ENCODE results near the gene DPPA5.

Gene DPPA5

DNA sequence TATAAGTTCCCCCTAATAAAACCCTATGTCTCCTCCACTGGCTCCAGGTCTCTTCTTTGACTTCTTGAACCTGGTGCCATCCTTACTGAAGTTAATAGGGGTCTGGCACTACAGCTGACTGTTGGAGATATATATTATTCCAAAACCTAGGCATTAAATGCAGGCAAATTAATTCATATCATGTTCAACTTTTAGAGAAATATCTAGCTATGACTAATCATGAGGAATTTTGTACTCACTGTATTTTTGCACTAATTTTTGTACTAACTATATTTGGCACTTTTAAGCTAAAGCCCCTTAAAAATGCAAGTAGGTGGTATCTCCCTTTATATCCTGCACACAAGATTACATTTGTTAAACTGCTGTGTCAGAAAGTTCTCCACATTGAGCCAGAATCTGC lies 10.9 kb downstream of the DPPA5 start:
- TF ChIP-seq CTCF (IDR thresholded peaks at IDR 0.05; ENCODE audit: low read depth, low read length) = no peak
- no peak overlapping the region for H3K4me3 ChIP-seq (replicated peaks in 1 of 2; ENCODE audit: low read depth in 2 of 2, low read length in 2 of 2)
- no peak for DNase-seq (ENCODE audit: low read depth in 2 of 2)

- no peak for DNase-seq (ENCODE audit: low read depth in 2 of 2)
- no peak overlapping the region for H3K4me3 ChIP-seq (replicated peaks in 1 of 2; ENCODE audit: low read depth in 2 of 2, low read length in 2 of 2)
- TF ChIP-seq CTCF (IDR thresholded peaks at IDR 0.05; ENCODE audit: low read depth, low read length) = no peak
Observed at GRCh38 chr6:73342174-73342573, 11.9 kb downstream of the DPPA5 start.

- no peak overlapping the region for H3K4me3 ChIP-seq (replicated peaks in 1 of 2; ENCODE audit: low read depth in 2 of 2, low read length in 2 of 2)
- DNase-seq (ENCODE audit: low read depth in 2 of 2) = no peak
- no peak for TF ChIP-seq CTCF (IDR thresholded peaks at IDR 0.05; ENCODE audit: low read depth, low read length)
Observed at GRCh38 chr6:73341335-73341734, 12.7 kb downstream of the DPPA5 start.

DNA sequence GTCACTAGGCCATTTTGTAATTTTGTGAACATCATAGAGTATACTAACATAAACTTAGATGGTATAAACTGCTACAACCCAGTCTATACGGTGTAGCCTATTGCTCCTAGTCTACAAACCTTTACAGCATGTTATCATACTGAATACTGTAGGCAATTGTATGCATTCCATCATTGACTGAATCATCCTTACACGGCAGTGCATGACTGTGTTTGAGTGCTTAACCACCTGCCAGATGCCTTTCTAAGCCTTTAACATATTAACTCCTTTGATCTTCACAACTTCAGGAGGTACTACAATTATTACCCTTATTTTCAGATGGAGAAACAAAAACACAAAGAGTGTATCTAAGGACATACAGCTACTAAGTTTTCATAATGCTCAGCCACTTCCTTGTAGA lies 14.0 kb downstream of the DPPA5 start:
- H3K4me3 ChIP-seq (replicated peaks in 1 of 2; ENCODE audit: low read depth in 2 of 2, low read length in 2 of 2) = no peak overlapping the region
- DNase-seq (ENCODE audit: low read depth in 2 of 2) = peak in 1 of 2 donors; percentile 18
- no peak for TF ChIP-seq CTCF (IDR thresholded peaks at IDR 0.05; ENCODE audit: low read depth, low read length)

DNA sequence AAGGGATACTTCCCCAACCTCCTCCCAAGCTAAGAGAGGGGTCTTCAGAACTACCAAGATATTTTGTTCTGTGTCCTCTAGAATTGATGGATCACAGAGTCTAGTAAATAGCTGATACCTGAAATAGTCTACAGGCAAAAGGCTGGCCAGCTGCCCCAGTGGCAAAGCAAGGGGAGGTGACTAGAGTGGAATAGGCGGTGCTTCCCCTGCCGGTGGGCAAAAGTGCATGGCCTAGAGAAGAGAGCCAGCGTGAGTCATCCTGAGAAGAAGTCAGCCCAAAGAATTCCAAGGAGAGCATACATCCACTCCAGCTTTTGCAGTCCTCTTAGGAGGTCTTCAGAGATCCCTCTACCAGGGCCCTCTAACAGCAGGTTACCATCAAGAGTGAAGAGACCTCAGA lies 14.7 kb downstream of the DPPA5 start:
- no peak for TF ChIP-seq CTCF (IDR thresholded peaks at IDR 0.05; ENCODE audit: low read depth, low read length)
- no peak for DNase-seq (ENCODE audit: low read depth in 2 of 2)
- H3K4me3 ChIP-seq (replicated peaks in 1 of 2; ENCODE audit: low read depth in 2 of 2, low read length in 2 of 2) = no peak overlapping the region

- no peak for DNase-seq (ENCODE audit: low read depth in 2 of 2)
- TF ChIP-seq CTCF (IDR thresholded peaks at IDR 0.05; ENCODE audit: low read depth, low read length) = no peak
- H3K4me3 ChIP-seq (replicated peaks in 1 of 2; ENCODE audit: low read depth in 2 of 2, low read length in 2 of 2) = no peak overlapping the region
Observed at GRCh38 chr6:73329201-73329600, 24.9 kb downstream of the DPPA5 start.

DNA sequence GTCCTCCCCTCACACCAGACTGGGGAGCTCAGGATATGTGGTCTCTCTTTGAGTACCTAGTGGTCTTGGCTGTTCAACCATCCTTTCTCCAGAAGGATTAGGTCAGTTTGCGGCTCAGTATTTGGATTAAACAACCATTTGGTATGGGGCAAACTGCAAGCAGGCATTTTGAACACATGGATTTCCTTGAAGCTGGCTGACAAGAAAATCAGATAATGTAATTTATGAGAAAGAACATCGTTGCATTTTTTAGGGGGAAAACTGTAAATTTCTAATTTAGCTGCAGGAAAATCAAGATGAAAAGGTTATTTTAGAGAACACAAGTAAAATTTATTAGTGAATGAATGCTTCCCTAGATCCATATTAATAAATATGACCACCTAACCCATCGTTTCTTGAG lies 25.3 kb downstream of the DPPA5 start:
- DNase-seq (ENCODE audit: low read depth in 2 of 2) = no peak
- H3K4me3 ChIP-seq (replicated peaks in 1 of 2; ENCODE audit: low read depth in 2 of 2, low read length in 2 of 2) = no peak overlapping the region
- TF ChIP-seq CTCF (IDR thresholded peaks at IDR 0.05; ENCODE audit: low read depth, low read length) = no peak
